HG02938 (cell line): ENCODE data around the gene INPP4A.

ENCODE experiments used
- ATAC-seq: cut with Tn5 transposase; IDR thresholded peaks from one replicate; pipeline ENCODE4 v1.9.1; 2021; ENCODE audit warnings: mild to moderate bottlenecking, moderate library complexity; ENCODE audit not compliant: unreplicated experiment

The INPP4A gene

DNA sequence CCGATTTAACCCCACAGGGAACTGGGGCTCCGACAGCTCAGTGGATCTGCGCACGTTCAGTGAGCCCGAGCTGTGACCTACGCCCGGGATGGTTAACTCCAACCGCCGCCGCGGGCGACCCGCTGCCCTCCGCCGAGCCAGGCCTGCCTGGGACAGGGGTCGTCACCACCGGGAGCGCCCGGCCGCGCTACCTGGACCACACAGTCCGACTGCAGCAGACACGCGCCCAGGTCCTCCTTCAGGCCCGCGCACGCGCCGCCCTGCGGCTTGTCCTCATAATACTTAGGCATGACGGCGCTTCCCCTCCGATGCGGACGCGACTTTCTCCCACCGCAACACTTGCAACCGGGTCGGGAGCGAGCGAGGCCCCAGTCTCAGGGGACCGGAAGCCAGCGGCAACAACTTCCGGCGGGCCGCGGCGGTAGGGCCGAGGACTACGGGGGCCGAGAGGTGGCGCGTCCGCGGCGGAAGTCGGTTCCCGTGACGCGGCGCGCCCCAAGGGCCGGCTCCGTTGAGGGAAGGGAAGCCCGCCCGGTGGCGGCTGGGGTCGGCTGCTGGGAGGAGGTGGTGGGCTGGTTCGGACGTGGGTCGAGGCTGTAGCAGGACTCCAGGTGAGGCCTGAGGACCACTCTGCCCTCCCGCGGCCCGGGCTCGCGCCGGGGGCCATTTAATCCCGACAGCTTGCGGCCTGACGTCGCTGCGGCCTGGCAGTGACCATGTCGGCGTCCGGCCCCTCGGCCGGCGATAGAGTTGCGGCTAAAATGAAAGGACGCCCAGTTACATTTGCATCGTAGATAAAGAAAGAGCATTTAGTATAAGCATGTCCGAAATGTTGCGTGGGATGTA, 163.7 kb downstream of the INPP4A start, which contains the start of the genes COA5 and UNC50:
COA5 (minus strand) TSS at position 397 of the 846 bp plus-strand sequence; CDS start at position 290, 107 bp downstream.
UNC50 (plus strand) TSS at position 474 of the 846 bp plus-strand sequence. CDS start 1,171 bp downstream, outside the sequence.
- peak; percentile 77 for ATAC-seq

DNA sequence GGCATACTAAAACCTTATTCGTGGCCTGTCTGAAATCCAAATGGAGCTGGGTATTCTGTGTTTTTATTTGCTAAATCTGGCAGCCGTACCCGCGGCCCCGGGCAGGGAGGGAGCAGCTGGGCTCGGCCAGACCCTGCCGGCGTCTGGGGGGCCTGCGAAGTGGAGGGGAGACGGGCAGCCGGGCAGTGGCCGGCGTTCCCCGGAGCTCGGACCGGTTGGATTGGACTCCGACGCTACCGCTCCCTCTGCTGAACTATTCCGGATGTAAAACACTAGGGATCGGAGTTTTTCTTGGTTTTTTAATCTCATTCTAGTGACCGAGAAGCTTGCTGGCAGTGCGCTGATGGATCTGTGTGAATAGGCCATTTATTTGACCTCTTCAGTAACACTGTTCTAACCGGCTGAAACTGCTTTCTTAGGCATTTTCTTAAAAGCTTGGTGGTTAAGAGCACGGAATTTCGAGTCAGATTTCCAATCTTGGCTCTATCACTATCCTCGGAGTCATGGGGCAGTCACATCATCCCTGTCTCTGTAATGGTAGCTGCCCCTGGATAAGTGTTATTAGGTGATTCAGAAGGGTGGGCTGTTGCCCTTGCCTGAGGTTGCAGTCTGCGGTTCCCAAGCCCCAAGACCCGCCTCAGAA, 164.4 kb downstream of the INPP4A start:
- ATAC-seq = peak; percentile 4

DNA sequence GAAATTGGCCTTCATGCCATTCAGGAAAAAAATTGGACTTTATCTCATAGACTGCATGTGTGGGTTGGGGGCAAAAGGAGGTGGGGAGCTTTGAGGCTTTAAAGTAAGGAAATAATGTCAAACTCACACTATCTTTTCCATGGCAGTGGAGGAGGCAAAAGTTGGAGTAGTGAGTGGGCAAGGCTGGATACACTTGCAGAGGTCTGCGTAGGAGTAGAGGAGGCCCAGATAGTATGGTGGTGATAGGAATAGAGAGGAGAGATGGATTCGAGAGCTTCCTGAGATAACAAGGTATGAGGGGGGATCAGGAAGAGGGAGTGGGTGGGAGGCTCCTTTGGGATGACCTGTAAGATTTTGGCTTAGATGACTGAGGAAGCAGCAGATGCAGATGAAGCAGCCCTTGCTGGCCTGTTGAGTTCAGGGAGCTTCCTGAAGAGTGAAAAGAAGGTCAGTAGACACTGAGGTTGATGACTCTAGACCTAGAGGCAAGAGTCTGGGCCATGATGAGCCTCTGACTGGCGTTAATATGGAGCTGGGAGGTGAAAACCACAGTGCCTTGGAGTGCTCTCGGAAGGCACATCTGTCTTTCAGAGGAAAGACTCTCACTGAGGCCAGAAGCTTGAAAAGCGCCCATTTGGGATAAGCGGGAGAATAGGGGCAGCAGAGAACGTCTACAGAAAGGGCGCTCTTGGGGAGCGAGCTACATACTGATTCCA, 169.5 kb downstream of the INPP4A start:
- ATAC-seq = no peak

DNA sequence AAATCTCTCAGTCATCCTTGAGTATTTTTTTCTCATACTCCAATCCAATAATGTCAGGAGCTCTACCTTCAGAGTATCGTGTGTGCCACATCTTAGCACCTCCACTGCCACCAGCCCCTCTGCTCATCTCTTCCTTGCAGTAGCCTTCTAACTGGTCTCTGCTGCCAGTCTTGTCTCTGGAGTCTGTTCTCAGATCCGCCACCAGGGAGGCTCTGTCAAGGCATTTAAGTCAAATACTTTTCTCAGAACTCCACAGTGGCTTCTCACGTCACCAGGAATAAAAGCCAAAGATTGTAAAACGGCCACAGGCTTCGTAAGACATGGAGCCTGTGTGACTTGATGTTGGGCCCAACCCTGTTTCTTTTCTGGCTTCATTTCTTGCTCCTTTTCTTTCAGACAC, 170.8 kb downstream of the INPP4A start:
- ATAC-seq = no peak

DNA sequence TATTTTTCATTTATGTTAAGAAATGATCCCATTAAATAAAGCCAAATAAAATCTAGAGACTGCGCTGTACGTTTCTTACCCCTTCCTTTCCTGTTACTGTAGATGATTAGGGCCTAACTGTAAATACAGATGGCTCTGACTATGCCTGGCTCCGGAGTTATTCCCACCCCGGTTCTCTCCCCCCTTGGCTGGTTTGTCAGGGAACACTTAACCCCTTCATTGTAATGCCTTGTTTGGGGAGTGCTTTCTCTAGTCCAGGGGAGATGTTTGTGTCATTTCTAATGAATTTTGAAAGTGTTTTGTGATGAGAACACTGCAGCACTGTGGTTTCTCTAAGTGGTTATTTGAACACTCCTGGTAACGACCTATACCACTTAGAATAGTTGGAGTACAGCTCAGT, 172.5 kb downstream of the INPP4A start:
- ATAC-seq = no peak

DNA sequence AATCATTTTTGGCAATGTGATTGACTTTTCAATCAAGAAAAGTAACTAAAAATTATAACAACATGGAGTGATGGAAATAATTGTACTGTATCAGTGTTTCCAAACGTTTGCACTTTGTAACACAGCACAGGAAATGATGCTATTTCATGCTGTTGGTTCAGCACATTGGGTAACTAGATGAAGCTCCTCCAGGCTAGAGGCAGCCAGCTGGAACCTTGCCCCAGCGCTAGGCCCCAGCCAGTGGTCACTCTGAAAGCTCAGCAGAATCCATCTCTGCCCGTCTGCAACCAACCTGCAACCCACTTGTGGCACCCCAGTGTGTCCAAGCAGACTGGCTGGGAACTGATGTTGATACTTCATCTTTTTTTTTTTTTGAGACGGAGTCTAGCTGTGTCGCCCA, 179.0 kb downstream of the INPP4A start:
- no peak for ATAC-seq

DNA sequence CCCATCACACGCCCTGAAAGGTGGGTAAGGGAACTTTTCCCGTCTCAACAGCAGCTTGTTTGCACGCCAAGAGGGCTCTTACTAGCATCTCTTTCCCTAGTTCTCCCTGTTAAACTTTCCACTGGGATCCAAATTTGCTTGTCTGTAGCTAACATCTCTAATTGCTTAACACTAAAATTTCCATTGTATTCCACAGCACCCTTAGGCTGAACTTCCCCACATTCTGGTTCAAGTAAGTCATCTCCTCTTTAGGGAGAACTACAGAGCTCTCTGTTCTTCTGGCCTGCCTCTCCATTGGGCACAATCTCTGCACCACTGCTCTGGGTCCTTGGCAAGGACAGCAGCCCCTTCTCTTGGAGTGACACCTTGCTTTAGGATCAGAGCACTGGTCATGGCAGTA, 187.7 kb downstream of the INPP4A start:
- no peak for ATAC-seq

DNA sequence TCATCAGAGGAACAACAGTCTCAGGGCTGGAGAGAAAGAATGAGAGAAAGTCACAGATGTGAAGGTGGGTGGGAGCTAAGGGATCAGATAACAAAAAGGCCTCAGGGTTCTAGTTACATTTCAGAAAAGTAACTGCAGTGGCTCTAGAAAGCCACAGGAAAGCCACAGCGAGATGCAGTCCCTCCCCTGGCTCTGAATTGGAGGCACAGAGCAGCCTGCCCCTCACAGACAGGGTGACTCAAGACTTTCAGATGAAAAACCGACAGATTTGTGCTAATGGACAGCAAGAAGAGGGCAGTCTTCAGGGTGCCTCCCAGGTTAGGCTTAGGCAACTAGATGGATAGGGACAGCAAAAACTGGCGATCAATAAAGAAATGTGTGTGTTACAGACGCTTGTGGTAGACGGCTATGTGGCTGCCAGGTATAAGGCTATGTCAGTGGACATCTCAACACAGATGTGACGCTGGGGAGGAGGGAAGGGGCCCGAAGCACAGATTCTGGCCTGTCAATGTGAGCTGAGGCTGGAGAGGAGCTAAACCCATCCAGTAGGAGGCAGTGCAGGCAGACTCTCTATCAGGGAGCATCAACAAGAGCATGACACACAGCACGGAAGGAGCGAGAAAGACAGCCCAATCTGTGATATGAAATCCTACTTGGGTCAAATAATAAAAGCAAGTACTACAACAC, 189.9 kb downstream of the INPP4A start:
- ATAC-seq = no peak

DNA sequence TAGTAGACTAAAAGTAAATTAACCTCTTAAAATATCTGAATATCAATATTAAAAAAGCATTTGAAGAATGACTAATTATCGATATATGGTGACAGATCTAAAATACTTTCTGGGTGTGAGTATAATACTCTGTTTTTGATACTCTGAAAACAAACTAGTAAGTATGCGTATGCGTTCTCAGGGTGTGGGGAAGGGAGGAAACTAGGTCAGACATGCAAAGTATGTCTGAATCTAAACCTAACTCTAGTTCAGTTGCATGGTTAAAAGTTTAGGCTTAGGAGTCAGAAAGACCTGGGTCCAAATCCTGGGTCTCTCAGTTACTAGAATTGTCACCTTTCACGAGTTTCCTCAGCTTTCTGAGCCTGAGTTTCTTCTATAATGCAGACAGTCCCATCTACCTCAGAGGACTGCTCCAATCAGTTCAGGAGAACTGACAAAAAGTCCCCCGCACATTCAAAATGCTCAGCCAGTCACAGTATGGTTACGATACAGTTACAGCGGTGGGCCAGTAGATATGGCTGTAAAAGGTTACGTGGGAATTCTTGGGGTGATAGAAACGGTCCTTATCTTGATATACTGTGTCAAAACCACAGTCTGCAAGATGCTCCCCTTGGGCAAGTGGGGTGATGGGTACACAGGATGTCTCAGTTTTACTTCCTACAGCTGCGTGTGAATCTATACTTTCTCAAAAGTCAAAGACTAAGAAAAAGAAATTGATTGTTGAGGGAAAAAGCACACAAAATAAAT, 192.9 kb downstream of the INPP4A start:
- ATAC-seq = no peak

DNA sequence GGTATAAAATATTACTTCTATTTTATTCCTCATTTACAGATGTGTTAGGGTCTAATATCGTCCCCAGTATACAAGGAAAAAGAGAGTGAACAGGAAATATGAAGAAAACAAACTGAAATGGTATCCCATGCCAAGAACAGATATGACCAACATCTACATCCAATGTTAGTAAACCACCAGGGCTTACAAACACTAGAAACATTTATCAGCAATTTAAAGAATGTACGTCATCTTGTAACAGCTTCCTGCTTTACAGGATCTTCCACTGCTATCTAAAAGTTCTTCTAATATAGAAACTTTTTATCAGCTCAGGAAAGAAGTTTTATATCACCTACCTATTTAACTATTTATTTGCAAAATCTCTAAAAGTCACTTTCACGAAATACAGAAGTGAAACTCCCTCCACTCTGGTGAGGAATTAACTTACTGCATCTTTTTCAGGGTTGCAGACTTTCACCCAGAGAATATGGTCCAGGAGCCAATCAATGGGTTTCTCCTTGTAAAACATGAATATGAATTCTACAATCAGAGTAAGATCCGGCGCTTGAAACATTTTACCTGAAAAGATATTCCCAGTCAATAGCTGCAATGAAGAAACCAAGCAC, 198.9 kb downstream of the INPP4A start:
- ATAC-seq = no peak
